ENCODE results near the gene HADH. TPM values are rescaled to one million over a fixed set of nuclear protein-coding genes. Genes with fewer than 3 reads are reported as not detected.
"Not testable (repeated sequence)": the region's sequence is repeated elsewhere in the genome, so short reads cannot be mapped to it uniquely, and the experiment has no call there.

Gene HADH
- 10 to 100 TPM; 49.6 to 51.2 TPM for total RNA-seq

DNA sequence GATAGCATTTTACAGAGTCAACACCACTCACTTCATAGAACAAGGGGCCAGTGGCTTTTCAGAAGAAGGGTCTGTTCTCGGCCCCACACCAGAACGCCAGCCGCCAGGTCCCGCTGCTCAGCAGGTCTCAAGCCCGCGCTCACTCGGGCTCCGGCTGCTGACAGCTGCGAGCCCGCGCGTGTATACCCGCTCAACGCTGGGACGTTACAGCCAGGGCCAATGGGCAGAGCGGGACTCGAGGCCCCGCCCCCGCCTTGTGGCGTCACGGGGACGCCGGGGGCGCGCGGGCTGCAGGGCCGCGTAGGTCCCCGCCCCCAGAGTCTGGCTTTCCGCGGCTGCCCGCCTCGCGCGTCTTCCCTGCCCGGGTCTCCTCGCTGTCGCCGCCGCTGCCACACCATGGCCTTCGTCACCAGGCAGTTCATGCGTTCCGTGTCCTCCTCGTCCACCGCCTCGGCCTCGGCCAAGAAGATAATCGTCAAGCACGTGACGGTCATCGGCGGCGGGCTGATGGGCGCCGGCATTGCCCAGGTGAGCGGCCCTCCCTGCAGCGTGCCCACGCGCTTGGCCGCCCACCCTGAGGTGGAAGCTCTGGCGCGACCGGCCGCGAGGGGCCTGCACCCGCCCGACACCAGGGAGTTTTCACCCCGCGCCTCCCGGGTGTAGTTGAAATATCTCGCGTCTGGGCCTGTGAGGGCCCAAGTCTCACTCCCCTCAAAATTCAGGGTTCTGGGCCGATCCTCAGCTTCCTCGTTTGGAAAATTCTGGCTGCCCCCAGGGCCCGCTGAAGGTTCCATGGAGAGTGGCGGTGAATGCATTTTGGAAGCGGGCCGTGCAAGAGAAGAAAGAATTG, at the start of gene HADH:
TSS of gene HADH (plus strand) at position 353 of the 850 bp plus-strand sequence. CDS start at position 397, 44 bp downstream.
- Mint-ChIP-seq H3K9me3 (no peaks in the 10 kb centered on the region), H3K27me3 (no peaks in the 10 kb centered on the region), H3K4me3 (peak within 1 kb of the TSS; percentile 98), H3K27ac (peak within 1 kb of the TSS; percentile 95), H3K36me3 (peaks cover 21% of the 10 kb centered on the region), H3K4me1 (peaks cover 43% of the 10 kb centered on the region)
- DNase-seq, result peak; percentile 97

DNA sequence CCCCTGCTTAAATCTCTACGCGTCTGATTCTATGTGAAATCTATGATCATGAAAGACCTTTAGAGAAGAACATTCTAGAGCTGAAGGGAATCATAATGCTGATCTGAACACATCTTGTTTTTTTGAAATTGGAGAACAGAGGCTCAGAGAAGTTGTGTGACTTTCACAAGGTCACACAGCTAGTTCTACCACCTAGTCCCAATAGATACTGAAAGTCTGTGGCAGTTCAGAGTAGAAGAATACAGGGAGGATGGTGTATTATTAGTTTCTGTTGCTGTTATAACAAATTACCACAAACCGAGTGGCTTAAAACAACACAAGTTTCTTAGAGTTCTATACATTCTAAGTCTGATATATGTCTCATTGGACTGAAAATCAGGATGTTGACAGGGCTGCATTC, 43.9 kb upstream of the HADH start:
- no peaks in the 10 kb centered on the region for H3K27me3 Mint-ChIP-seq
- peaks cover 7% of the 10 kb centered on the region for H3K36me3 Mint-ChIP-seq
- no peaks in the 10 kb centered on the region for H3K9me3 Mint-ChIP-seq
- H3K4me3 Mint-ChIP-seq, result no peak overlapping the region
- no peaks in the 10 kb centered on the region for H3K4me1 Mint-ChIP-seq
- H3K27ac Mint-ChIP-seq, result no peak overlapping the region
- no peak for DNase-seq

DNA sequence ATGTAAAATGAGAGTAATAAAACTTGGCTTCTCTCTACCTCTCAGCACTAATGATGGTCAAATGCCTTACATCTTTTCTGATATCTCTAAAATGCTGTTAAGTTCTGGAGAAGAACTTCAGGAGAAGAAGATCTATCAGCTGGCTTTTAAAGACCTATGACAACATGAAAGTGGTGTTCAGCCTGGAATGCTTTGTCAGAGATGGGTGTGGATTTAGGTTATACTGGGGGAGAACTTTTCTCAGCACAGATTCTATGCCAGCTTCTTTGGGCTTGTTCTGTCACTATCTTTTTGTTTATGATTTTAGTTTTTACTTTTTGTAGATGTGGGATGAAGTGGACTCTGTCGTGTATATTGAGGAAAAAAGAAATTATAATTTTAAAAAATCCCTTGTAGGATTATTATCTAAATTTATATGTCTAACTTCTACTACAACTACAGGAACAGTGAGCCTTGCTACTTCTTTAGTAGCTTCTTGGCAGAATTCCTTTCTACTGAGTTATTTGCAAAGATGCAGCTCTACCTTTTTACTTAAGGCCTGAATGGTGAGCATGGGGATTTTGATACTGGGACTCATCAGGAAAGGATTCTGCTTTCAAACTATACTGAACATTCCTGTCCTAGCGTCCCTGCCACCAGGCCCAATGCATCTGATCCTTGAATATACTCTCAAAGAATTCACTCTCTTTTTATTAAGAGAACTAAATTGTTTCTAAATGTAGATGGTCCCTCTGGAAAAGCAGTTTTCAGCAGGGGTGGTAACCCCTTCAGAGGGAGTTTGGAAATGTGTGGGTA, 38.7 kb upstream of the HADH start:
- Mint-ChIP-seq H3K4me3 (no peak overlapping the region), H3K27me3 (no peaks in the 10 kb centered on the region), H3K9me3 (peaks cover 6% of the 10 kb centered on the region), H3K36me3 (peaks cover 10% of the 10 kb centered on the region), H3K4me1 (no peaks in the 10 kb centered on the region), H3K27ac (no peak overlapping the region)
- DNase-seq, result no peak

DNA sequence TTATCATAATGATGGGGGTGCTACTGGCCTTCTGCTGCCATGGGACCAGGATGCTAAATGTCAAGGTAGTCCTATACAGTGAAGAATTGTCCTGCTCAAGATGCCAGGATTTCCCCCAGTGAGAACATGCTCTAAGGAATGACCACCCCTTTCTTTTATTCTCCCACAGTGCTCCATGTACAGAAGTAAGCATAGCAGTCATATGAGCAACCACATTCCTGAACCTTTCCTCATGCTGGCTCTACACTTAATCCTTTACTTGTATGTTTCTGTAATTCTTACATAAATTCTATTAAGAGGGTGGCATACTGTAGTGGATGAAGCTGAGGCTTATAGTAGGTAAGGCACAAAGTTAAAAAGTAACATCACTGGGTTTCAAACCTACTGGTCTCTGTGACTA, 38.1 kb upstream of the HADH start:
- Mint-ChIP-seq H3K36me3 (peaks cover 16% of the 10 kb centered on the region), H3K4me1 (no peaks in the 10 kb centered on the region), H3K9me3 (peaks cover 12% of the 10 kb centered on the region), H3K27me3 (no peaks in the 10 kb centered on the region), H3K4me3 (no peak overlapping the region), H3K27ac (no peak overlapping the region)
- DNase-seq, result no peak

DNA sequence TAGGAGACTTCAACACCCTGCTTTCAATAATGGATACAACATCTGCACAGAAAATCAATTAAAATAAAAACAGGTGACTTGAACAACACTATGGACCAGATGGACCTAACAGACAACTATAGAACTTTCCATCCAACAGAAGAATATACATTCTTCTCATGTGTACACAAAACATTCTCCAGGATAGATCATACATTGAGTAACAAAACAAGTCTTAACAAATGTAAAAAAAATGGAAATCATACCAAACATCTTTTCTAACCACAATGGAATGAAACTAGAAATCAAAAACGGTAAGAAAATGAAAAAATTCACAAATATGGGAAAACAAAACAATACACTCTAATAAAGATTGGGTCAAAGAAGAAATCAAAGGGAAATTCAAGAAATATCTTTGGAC, 33.7 kb upstream of the HADH start:
- H3K4me3 Mint-ChIP-seq, result no peak overlapping the region
- H3K9me3 Mint-ChIP-seq, result peaks cover 25% of the 10 kb centered on the region
- DNase-seq, result no peak
- H3K27ac Mint-ChIP-seq, result no peak overlapping the region
- peaks cover 20% of the 10 kb centered on the region for H3K36me3 Mint-ChIP-seq
- H3K27me3 Mint-ChIP-seq, result peaks cover 4% of the 10 kb centered on the region
- H3K4me1 Mint-ChIP-seq, result no peaks in the 10 kb centered on the region

DNA sequence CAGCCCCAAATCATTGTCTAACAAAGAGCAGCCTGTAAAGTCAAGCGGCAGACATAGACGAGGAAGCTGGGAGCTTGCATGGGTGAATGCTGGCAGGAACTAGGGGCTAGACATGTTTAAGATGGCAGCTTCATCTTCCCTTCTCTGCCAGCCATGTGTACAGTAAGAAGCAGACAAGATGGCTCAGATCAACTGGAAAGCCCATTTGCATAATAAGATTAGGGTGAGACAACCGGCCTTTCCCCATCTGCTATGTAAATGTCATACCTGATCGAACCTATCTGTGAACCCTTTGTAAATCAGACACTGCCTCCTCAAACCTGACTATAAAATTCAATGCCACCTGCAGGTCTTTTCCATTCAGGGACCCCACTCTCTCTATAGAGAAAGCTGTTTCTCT, 22.8 kb upstream of the HADH start:
- Mint-ChIP-seq H3K36me3 (peaks cover 2% of the 10 kb centered on the region), H3K27ac (no peak overlapping the region), H3K27me3 (no peaks in the 10 kb centered on the region), H3K4me3 (no peak overlapping the region), H3K4me1 (no peaks in the 10 kb centered on the region), H3K9me3 (peaks cover 7% of the 10 kb centered on the region)
- no peak for DNase-seq

DNA sequence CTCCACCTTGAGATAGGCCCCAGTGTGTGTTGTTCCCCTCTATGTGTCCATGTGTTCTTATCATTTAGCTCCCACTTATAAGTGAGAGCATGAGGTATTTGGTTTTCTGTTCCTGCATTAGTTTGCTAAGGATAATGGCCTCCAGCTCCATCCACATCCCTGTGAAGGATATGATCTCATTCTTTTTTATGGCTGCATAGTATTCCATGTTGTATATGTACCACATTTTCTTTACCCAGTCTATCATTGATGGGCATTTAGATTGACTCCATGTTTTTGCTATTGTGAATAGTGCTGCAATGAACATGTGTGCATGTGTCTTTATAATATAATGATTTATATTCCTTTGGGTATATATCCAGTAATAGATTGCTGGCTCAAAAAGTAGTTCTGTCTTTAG, 22.2 kb upstream of the HADH start:
- not testable (repeated sequence) for H3K4me3 Mint-ChIP-seq, DNase-seq, H3K27ac Mint-ChIP-seq, H3K27me3 Mint-ChIP-seq, H3K9me3 Mint-ChIP-seq, H3K36me3 Mint-ChIP-seq, H3K4me1 Mint-ChIP-seq

DNA sequence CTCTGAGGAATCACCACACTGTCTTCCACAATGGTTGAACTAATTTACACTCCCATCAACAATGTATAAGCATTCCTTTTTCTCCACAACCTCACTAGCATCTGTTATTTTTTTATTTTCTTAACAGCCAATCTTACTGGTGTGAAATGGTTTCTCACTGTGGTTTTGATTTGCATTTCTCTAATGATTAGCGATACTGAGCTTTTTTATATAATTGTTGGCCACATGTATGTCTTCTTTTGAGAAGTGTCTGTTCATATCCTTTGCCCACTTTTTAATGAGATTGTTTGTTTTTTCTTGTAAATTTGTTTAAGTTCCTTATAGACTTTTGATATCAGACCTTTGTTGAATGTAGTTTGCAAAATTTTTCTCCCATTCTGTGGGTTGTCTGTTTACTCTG, 21.8 kb upstream of the HADH start:
- not testable (repeated sequence) for H3K4me3 Mint-ChIP-seq, H3K36me3 Mint-ChIP-seq, H3K9me3 Mint-ChIP-seq, H3K4me1 Mint-ChIP-seq, DNase-seq, H3K27ac Mint-ChIP-seq, H3K27me3 Mint-ChIP-seq

DNA sequence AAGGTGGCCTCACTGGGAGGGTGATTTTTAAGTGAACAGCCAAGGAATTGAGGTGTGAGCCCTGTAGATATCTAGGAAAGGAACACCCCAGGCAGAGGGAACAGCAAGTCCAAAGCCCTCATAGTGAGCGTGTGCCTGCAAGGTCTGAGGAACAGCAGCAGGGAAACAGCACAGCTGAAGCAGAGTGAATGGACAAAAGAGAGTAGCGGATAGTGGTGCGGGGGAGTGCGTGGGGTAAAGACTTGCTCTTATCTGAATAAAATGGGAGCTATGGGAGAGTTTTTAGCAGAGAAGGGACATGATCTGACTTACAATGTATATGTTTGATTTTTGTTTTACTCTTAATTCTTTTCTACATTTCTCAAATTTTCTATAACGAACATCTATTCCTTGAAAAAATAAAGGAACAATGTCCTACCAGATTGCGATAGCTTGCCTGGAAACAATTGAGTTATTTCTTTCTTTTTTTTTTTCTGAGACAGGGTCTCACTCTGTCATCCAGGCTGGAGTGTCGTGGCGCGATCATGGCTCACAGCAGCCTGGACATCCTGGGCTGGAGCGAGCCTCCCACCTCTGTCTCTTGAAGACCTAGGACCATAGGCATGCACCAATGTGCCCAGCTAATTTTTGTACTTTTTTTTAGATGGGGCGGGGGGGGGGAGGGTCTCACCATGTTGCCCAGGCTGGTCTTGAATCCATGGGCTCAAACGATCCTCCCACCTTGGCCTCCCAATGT, 19.5 kb upstream of the HADH start:
- Mint-ChIP-seq H3K4me1 (no peaks in the 10 kb centered on the region), H3K9me3 (peaks cover 10% of the 10 kb centered on the region), H3K27me3 (no peaks in the 10 kb centered on the region), H3K27ac (no peak overlapping the region), H3K36me3 (peaks cover 4% of the 10 kb centered on the region), H3K4me3 (no peak overlapping the region)
- DNase-seq, result no peak

DNA sequence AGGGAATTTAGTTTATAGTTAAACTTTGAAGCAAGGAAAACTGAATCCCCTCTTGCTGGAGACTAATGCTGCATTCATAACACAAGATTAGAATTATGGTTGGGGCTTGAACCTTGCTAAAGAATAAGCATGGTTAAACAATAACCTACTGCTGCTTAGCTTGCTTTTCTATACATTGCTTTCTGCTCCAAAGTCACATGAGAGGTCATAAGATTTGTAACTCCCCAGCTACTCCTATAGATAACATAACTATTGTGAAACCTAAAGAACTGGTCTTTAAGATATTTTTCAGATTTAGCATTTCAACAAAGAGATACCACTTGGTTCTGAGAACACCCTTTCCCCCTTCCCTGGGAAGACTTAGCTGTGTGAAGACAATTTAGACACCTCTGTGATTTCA, 17.1 kb upstream of the HADH start:
- Mint-ChIP-seq H3K36me3 (peaks cover 7% of the 10 kb centered on the region), H3K27me3 (no peaks in the 10 kb centered on the region)
- no peak for DNase-seq

DNA sequence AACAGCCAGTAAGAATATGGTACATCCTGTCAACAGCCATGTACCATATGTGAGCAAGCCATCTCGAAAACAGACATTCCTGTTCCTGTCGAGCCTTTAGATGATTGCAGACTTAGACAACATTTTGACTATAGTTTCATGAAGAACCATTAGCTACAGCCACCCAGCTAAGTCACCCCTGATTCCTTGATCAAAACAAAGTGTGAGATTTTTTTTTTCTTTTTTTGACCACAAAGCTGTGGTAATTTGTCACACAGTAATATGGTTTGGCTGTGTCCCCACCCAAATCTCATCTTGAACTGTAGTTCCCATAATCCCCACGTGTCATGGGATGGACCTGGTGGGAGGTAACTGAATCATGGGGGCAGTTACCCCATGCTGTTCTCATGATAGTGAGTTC, 15.2 kb upstream of the HADH start:
- no peak for DNase-seq
- peaks cover 4% of the 10 kb centered on the region for H3K9me3 Mint-ChIP-seq
- H3K4me3 Mint-ChIP-seq, result no peak overlapping the region
- no peaks in the 10 kb centered on the region for H3K27me3 Mint-ChIP-seq
- peaks cover 7% of the 10 kb centered on the region for H3K36me3 Mint-ChIP-seq
- H3K4me1 Mint-ChIP-seq, result no peaks in the 10 kb centered on the region
- no peak overlapping the region for H3K27ac Mint-ChIP-seq

More for the DNA sequence above, 17.1 kb upstream of the HADH start:
- H3K9me3 Mint-ChIP-seq, result peaks cover 4% of the 10 kb centered on the region
- H3K27ac Mint-ChIP-seq, result no peak overlapping the region
- H3K4me1 Mint-ChIP-seq, result no peaks in the 10 kb centered on the region
- H3K4me3 Mint-ChIP-seq, result no peak overlapping the region

DNA sequence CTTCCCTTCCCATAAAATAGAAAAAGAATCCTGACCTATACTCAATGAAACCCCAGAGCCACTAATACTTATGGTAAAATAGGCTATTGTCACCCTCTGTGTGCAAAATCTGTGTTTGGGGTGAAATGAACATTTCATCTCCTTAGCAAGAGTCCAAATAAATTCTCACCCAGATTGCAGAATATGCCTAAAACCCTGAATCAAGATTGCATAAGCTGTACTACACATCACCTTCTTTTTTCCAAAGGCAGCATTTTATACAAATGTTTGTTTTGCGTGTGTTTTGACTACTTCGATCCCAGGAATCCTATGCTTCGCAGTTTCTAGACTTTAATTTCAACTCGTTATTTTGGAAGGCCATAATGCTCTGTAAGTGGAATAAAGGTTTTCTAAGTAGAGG, 12.2 kb upstream of the HADH start:
- peaks cover 11% of the 10 kb centered on the region for H3K36me3 Mint-ChIP-seq
- H3K27me3 Mint-ChIP-seq, result no peaks in the 10 kb centered on the region
- H3K4me3 Mint-ChIP-seq, result no peak overlapping the region
- H3K27ac Mint-ChIP-seq, result no peak overlapping the region
- H3K9me3 Mint-ChIP-seq, result peaks cover 8% of the 10 kb centered on the region
- no peak for DNase-seq
- peaks cover 2% of the 10 kb centered on the region for H3K4me1 Mint-ChIP-seq

DNA sequence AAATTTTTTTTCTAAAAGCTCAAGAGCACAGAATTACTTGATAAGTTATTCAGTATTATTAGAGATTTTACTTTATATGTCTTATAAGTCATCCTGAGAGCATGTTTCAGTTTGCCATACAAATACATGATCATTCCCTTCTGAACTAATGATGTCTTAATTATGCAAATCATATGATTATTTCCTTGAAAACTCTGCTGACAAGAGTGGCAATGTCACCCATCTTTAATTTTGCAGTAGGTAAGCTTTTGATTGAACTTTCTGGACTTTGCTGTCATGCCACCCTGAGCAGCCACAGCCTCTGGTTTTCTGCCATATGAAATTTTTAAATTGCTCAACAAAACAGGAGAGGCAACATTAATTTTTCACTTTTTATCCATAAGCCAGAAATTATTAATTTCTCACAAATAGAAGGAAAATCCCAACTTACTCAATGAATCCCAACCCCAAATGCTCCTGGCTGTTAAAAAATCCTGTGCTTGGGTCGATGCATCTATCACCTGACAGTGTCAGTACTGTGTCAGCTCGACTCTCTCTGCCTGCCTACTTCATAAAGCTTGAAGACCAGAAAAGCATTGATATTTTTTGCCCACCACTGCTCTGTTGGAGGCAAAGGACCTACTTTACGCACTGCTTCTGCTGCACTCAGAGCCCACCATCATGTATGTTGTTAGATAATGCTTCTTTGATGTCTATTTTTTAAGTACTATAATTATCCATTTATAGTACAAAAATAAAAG, 11.6 kb upstream of the HADH start:
- Mint-ChIP-seq H3K27me3 (no peaks in the 10 kb centered on the region), H3K4me1 (peaks cover 2% of the 10 kb centered on the region), H3K4me3 (no peak overlapping the region), H3K27ac (no peak overlapping the region), H3K36me3 (peaks cover 11% of the 10 kb centered on the region), H3K9me3 (peaks cover 8% of the 10 kb centered on the region)
- no peak for DNase-seq

DNA sequence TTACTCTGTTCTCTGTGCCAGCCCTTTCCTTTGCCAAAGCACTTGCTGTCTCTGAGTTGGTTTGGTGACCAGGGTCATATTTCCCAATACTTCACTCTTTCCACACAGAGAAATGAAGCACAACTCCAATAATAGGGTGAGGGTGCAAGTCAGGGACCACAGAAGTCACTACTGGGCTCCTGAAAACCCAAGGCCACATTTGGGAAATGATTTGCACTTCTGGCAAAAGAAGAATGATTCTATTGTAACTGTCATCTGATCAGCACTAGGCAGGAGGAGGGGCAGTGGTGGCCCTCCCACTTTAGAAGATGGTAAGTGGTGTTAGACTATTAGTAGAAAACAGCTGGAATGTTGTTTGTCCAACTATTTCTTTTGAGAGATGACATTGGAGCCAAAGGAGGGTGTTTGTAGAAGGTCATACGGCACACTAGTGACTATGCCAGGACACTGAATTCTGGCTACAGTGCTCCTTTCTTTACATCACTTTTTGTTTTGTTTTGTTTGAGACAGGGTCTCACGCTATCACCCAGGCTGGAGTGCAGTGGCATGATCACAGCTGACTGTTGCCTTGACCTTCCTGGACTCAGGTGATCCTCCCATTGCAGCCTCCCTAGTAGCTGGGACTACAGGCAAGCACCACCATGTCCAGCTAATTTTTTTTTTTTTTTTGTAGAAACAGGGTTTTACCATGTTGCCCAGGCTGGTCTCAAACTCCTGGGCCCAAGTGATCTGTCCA, 10.8 kb upstream of the HADH start:
- H3K27me3 Mint-ChIP-seq, result no peaks in the 10 kb centered on the region
- peaks cover 11% of the 10 kb centered on the region for H3K36me3 Mint-ChIP-seq
- DNase-seq, result no peak
- no peak overlapping the region for H3K4me3 Mint-ChIP-seq
- H3K4me1 Mint-ChIP-seq, result peaks cover 2% of the 10 kb centered on the region
- peaks cover 8% of the 10 kb centered on the region for H3K9me3 Mint-ChIP-seq
- no peak overlapping the region for H3K27ac Mint-ChIP-seq

Data from activated naive CD8-positive, alpha-beta T cell treated with anti-CD3 and anti-CD28 coated beads for 36 hours (primary cell).